GM12878 (cell line): ENCODE data around the gene HEXIM2. TPM values are rescaled to one million over a fixed set of nuclear protein-coding genes. Genes with fewer than 3 reads are reported as not detected.

ENCODE experiments used
- ATAC-seq: fragments of 200-7000 bp; cut with Tn5 transposase; 3 replicates; pipeline ENCODE4 v1.9.1; 2020; ENCODE audit warnings: mild to moderate bottlenecking, moderate library complexity
- BruUV-seq: library from RNA; stranded (reverse); fragments of 400-500 nt; replicated peaks from 2 replicates; lab custom pipeline; 2021; lab: Mats Ljungman, UMichigan
- CTCF ChIA-PET: fragments of 300-600 bp; sonication (Branson Sonifier 250); formaldehyde crosslinking; extraction: SDS; loops from one replicate; lab custom pipeline; 2021; ENCODE audit warnings: inconsistent platforms; lab: Yijun Ruan, JAX
- POLR2A ChIA-PET: fragments of 350-600 bp; formaldehyde crosslinking; extraction: SDS; loops from one replicate; lab custom pipeline; 2021; ENCODE audit warnings: inconsistent platforms; lab: Charles Lee
- RAD21 ChIA-PET: fragments of 300-600 bp; sonication (Branson Sonifier 250); formaldehyde crosslinking; loops from one replicate; lab custom pipeline; 2023; ENCODE audit warnings: antibody characterized with exemption; ENCODE audit not compliant: unreplicated experiment; lab: Charles Lee
- SMC1A ChIA-PET: fragments of 300-600 bp; sonication (Branson Sonifier 250); formaldehyde crosslinking; loops from one replicate; lab custom pipeline; 2023; ENCODE audit not compliant: unreplicated experiment, uncharacterized antibody; lab: Charles Lee
- DNase-seq: peaks from one replicate; pipeline ENCODE4 v3.0.0-alpha.2; 2011; ENCODE audit warnings: low read depth, low spot score
- FAIRE-seq: peaks from 3 replicates; lab custom pipeline; 2011; peaks lifted over from hg19 to GRCh38; lab: Jason Lieb, UNC
- H2AFZ ChIP-seq: 2 replicates; pipeline ENCODE4 v1.6.0; 2011; ENCODE audit warnings: low read depth, low read length, control low read depth; ENCODE audit not compliant: control insufficient read depth
- H3K27ac ChIP-seq: 2 replicates; pipeline ENCODE4 v1.5.1; 2011; ENCODE audit warnings: control low read depth; ENCODE audit not compliant: control insufficient read depth, insufficient read depth
- H3K27me3 ChIP-seq, 2 experiments: replicated peaks in 1 of 2; 2 replicates each; pipeline versions ENCODE4 v1.6.0 to v1.6.1; 2011; ENCODE audit warnings: low read length in 1 of 2; ENCODE audit not compliant: control insufficient read depth in 2 of 2, insufficient read depth in 2 of 2
- H3K36me3 ChIP-seq, 2 experiments: 2 replicates each; pipeline ENCODE4 v1.5.1; 2011; ENCODE audit warnings: low read length in 1 of 2; ENCODE audit not compliant: control insufficient read depth in 2 of 2, insufficient read depth in 2 of 2
- H3K4me1 ChIP-seq: 2 replicates; pipeline ENCODE4 v1.6.1; 2011; ENCODE audit warnings: mild to moderate bottlenecking, low read length, moderate library complexity, mixed read lengths; ENCODE audit not compliant: control insufficient read depth, insufficient read depth
- H3K4me2 ChIP-seq: 2 replicates; pipeline ENCODE4 v1.6.0; 2011; ENCODE audit warnings: control low read depth; ENCODE audit not compliant: control insufficient read depth, insufficient read depth
- H3K4me3 ChIP-seq: fragments of 200-600 bp; sonication (generic); 2 replicates; pipeline ENCODE4 v1.5.1; 2016
- H3K79me2 ChIP-seq: 2 replicates; pipeline ENCODE4 v1.6.0; 2011; ENCODE audit warnings: low read length; ENCODE audit not compliant: control insufficient read depth, insufficient read depth
- H3K9ac ChIP-seq: 2 replicates; pipeline ENCODE4 v1.8.0; 2011; ENCODE audit warnings: low read length, control low read depth, mixed read lengths; ENCODE audit not compliant: control insufficient read depth, insufficient read depth
- H3K9me3 ChIP-seq: replicated peaks from 3 replicates; pipeline ENCODE4 v1.5.1; 2011; ENCODE audit warnings: mild to moderate bottlenecking, low read length; ENCODE audit not compliant: control insufficient read depth, insufficient read depth
- H4K20me1 ChIP-seq: 2 replicates; pipeline ENCODE4 v1.6.0; 2011; ENCODE audit not compliant: control insufficient read depth, insufficient read depth
- ESRRA ChIP-seq: IDR thresholded peaks from 2 replicates; pipeline ENCODE4 v1.6.1; 2012; ENCODE audit warnings: mild to moderate bottlenecking, low read length, improper control_type of control experiment
- MEF2B ChIP-seq: fragments of 450-650 bp; IDR thresholded peaks from 2 replicates; pipeline ENCODE4 v1.6.1; 2018; ENCODE audit warnings: mild to moderate bottlenecking, moderate library complexity; ENCODE audit not compliant: partially characterized antibody, poor library complexity, severe bottlenecking
- MXI1 ChIP-seq: fragments of 150-350 bp; IDR thresholded peaks from 2 replicates; pipeline ENCODE4 v1.6.1; 2011; ENCODE audit warnings: low read depth, mild to moderate bottlenecking, inconsistent platforms, low read length, improper control_type of control experiment
- NBN ChIP-seq: fragments of 450-650 bp; IDR thresholded peaks from 2 replicates; pipeline ENCODE4 v1.6.1; 2016
- NFYA ChIP-seq: IDR thresholded peaks from 2 replicates; pipeline ENCODE4 v1.6.1; 2011; ENCODE audit warnings: low read depth, mild to moderate bottlenecking, low read length, improper control_type of control experiment, borderline replicate concordance
- POLR2AphosphoS2 ChIP-seq: IDR thresholded peaks from 2 replicates; pipeline ENCODE4 v1.6.1; 2011; ENCODE audit warnings: low read depth, mild to moderate bottlenecking, low read length, improper control_type of control experiment, moderate library complexity
- STAT3 ChIP-seq: IDR thresholded peaks from 2 replicates; pipeline ENCODE4 v1.6.1; 2011; ENCODE audit warnings: low read depth, low read length, improper control_type of control experiment
- ZNF24 ChIP-seq: fragments of 450-650 bp; IDR thresholded peaks from 2 replicates; pipeline ENCODE4 v1.6.1; 2017; ENCODE audit warnings: antibody characterized with exemption, mild to moderate bottlenecking
- ZNF592 ChIP-seq: fragments of 450-650 bp; IDR thresholded peaks from 2 replicates; pipeline ENCODE4 v1.6.1; 2017; ENCODE audit warnings: mild to moderate bottlenecking, moderate library complexity
- ZSCAN29 ChIP-seq: fragments of 450-650 bp; IDR thresholded peaks from 2 replicates; pipeline ENCODE4 v1.6.1; 2017; ENCODE audit warnings: mild to moderate bottlenecking, moderate library complexity
- WGBS: methylation state at CpG from one replicate; pipeline ENCODE4 v1.1.6; 2016; ENCODE audit warnings: low lambda C conversion rate; ENCODE audit not compliant: insufficient replicate concordance, insufficient coverage; ENCODE audit errors: missing lambda C conversion rate; 5-methylcytosine and 5-hydroxymethylcytosine counted together
- in situ Hi-C: fragments of 300-500 bp; cut with MboI; formaldehyde crosslinking; loops from 9 replicates; pipeline ENCODE4 v1.14.3; 2018; ENCODE audit warnings: mixed read lengths
- intact Hi-C: fragments of 100-400 bp; cut with micrococcal nuclease; formaldehyde crosslinking; loops from one replicate; pipeline ENCODE4 v1.14.2; 2022; ENCODE audit not compliant: unreplicated experiment
- polyA plus RNA-seq, 11 experiments: library from polyadenylated mRNA; depleted of rRNA in 4 of 11; unstranded in 6 of 11; stranded (reverse) in 5 of 11; fragments of >200 nt; fragmentation: Nextera tagmentation in 4 of 11; fragmentation: Illumina TruSeq in 1 of 11; extraction: Ambion mirVana in 4 of 11; extraction: Trizol in 1 of 11; gene quantifications; 1 replicate in 1 of 11; 2 replicates in 10 of 11; pipeline versions ENCODE4 v1.2.1 to v1.2.3, GENCODE V29; 2011 to 2016; ENCODE audit warnings: inconsistent platforms in 2 of 11, missing spikeins in 2 of 11, low read depth in 1 of 11
- total RNA-seq, 4 experiments: library from RNA; depleted of rRNA in 3 of 4; stranded (reverse); fragments of >200 nt in 3 of 4; fragmentation: Illumina TruSeq in 1 of 4; extraction: Trizol in 1 of 4; gene quantifications; 2 replicates each; pipeline versions ENCODE4 v1.2.1 to v1.2.3, GENCODE V29; 2013 to 2021

The HEXIM2 gene
- total and polyA plus RNA-seq, 10 of the 15 experiments (the other 5 are each of a cell fraction or from before 2014, with no cell fraction given) = 0.10 to 10.3 (median 6.4) TPM

- TF ChIP-seq ZNF592 (no peak), MXI1 (no peak), MEF2B (no peak), NBN (no peak)
Observed at GRCh38 chr17:45129940-45130680, 31.6 kb upstream of the HEXIM2 start (continued).

GRCh38 chr17:45130681-45131615 lies 30.7 kb upstream of the HEXIM2 start:
- Histone ChIP-seq H3K4me2 (no peak overlapping the region), H3K36me3 (no peaks in the 10 kb centered on the region), H3K4me1 (no peaks in the 10 kb centered on the region), H3K27me3 (no peaks in the 10 kb centered on the region), H3K27ac (no peak overlapping the region), H3K4me3 (no peak overlapping the region), H4K20me1 (no peaks in the 10 kb centered on the region), H2AFZ (no peak overlapping the region), H3K9me3 (no peaks in the 10 kb centered on the region), H3K9ac (no peak overlapping the region), H3K79me2 (peaks cover 3% of the 10 kb centered on the region; the same call in 1 of the 2 replicates)
- no peak for TF ChIP-seq ZSCAN29
- TF ChIP-seq ESRRA = no peak
- no peak for TF ChIP-seq STAT3
- TF ChIP-seq NFYA = no peak
- TF ChIP-seq ZNF24 = no peak
- TF ChIP-seq POLR2AphosphoS2 = no peak
- DNase-seq (no peak), FAIRE-seq (no peak), ATAC-seq (no peak)
- 37% methylated on average over 17 of the region's 17 CpGs for WGBS
- SMC1A ChIA-PET = interaction anchor here (0.8 kb wide), 1 partner anchor 31 kb away, joined by 3 read pairs; no protein-coding TSS in a partner anchor
- POLR2A ChIA-PET = interaction anchor here (0.6 kb wide), 2 partner anchors 13 to 68 kb away, joined by 3 read pairs; no protein-coding TSS in a partner anchor
- intact Hi-C loops (no loop called here), in situ Hi-C loops (no loop called here)
- RAD21 ChIA-PET = no interaction called here
- CTCF ChIA-PET = interaction anchor here (0.9 to 9.4 kb wide), 8 partner anchors 17 to 356 kb away, joined by 3 to 82 read pairs (median 4); partner anchors contain the start of gene HEXIM1
- no TSS peak for BruUV-seq
